Keratinocyte (primary cell): Measurements from ENCODE around the gene PTPRB. TPM values are rescaled to one million over a fixed set of nuclear protein-coding genes. Genes with fewer than 3 reads are reported as not detected.

Source experiments
- DNase-seq: peaks from one replicate; pipeline ENCODE4 v3.0.0-alpha.2; 2011; ENCODE audit warnings: low read depth, missing footprints, low spot score
- FAIRE-seq: peaks from 2 replicates; lab custom pipeline; 2011; peaks lifted over from hg19 to GRCh38; lab: Jason Lieb, UNC
- H2AFZ ChIP-seq: 2 replicates; pipeline ENCODE4 v1.6.0; 2012; ENCODE audit warnings: low read length, control low read depth, inconsistent platforms; ENCODE audit not compliant: control insufficient read depth
- H3K27ac ChIP-seq: 2 replicates; pipeline ENCODE4 v1.5.1; 2011; ENCODE audit warnings: low read length; ENCODE audit not compliant: control insufficient read depth, insufficient read depth
- H3K27me3 ChIP-seq: 3 replicates; pipeline ENCODE4 v1.6.0; 2011; ENCODE audit warnings: low read length; ENCODE audit not compliant: control insufficient read depth, insufficient read depth; ENCODE audit errors: extremely low read depth
- H3K36me3 ChIP-seq, 2 experiments: 2 replicates in 1 of 2; 3 replicates in 1 of 2; pipeline ENCODE4 v1.5.1; 2011; ENCODE audit warnings: low read length in 2 of 2, mild to moderate bottlenecking in 1 of 2; ENCODE audit not compliant: control insufficient read depth in 2 of 2, insufficient read depth in 2 of 2; ENCODE audit errors: extremely low read depth in 1 of 2
- H3K4me1 ChIP-seq: 3 replicates; pipeline ENCODE4 v1.5.1; 2011; ENCODE audit warnings: low read length; ENCODE audit not compliant: control insufficient read depth, insufficient read depth; ENCODE audit errors: extremely low read depth
- H3K4me2 ChIP-seq: 3 replicates; pipeline ENCODE4 v1.6.0; 2011; ENCODE audit warnings: low read depth, low read length; ENCODE audit not compliant: control insufficient read depth, insufficient read depth; ENCODE audit errors: extremely low read depth
- H3K4me3 ChIP-seq, 3 experiments: fragments of 200-600 bp in 1 of 3; sonication (generic) in 1 of 3; 2 replicates in 2 of 3; 3 replicates in 1 of 3; pipeline ENCODE4 v1.5.1; 2011 to 2016; ENCODE audit warnings: low read length in 3 of 3, mild to moderate bottlenecking in 3 of 3, control low read depth in 2 of 3, inconsistent platforms in 1 of 3, low read depth in 1 of 3, mixed read lengths in 1 of 3, mixed run types in 1 of 3, moderate library complexity in 1 of 3; ENCODE audit not compliant: control insufficient read depth in 2 of 3, insufficient read depth in 2 of 3; ENCODE audit errors: extremely low read depth in 1 of 3
- H3K79me2 ChIP-seq: 2 replicates; pipeline ENCODE4 v1.6.0; 2012; ENCODE audit warnings: low read length; ENCODE audit not compliant: control insufficient read depth, insufficient read depth
- H3K9ac ChIP-seq: 3 replicates; pipeline ENCODE4 v1.6.0; 2011; ENCODE audit warnings: low read length; ENCODE audit not compliant: control insufficient read depth, insufficient read depth; ENCODE audit errors: extremely low read depth
- H3K9me1 ChIP-seq: 3 replicates; pipeline ENCODE4 v1.6.0; 2011; ENCODE audit warnings: low read length; ENCODE audit not compliant: control insufficient read depth, insufficient read depth; ENCODE audit errors: extremely low read depth
- H3K9me3 ChIP-seq: 2 replicates; pipeline ENCODE4 v1.5.1; 2012; ENCODE audit warnings: low read depth, low read length; ENCODE audit not compliant: control insufficient read depth
- H4K20me1 ChIP-seq: 3 replicates; pipeline ENCODE4 v1.6.0; 2011; ENCODE audit warnings: low read length; ENCODE audit not compliant: control insufficient read depth, insufficient read depth; ENCODE audit errors: extremely low read depth
- CTCF ChIP-seq, 3 experiments: IDR thresholded peaks in 1 of 3; conservative IDR thresholded peaks in 1 of 3; optimal IDR thresholded peaks in 1 of 3; 2 replicates in 2 of 3; 3 replicates in 1 of 3; pipeline versions ENCODE3 to v1.5.1; 2011; ENCODE audit warnings: low read length in 3 of 3, mild to moderate bottlenecking in 3 of 3, moderate library complexity in 2 of 3, control low read depth in 1 of 3, inconsistent platforms in 1 of 3; ENCODE audit not compliant: insufficient read depth in 2 of 3; ENCODE audit errors: extremely low read depth in 1 of 3
- EZH2 ChIP-seq: IDR thresholded peaks from one replicate; pipeline ENCODE4 v1.6.1; 2012; ENCODE audit warnings: inconsistent platforms, mild to moderate bottlenecking, low read length, moderate library complexity
- dilution Hi-C: fragments of 300-500 bp; cut with MboI; formaldehyde crosslinking; loops from one replicate; pipeline ENCODE4 v1.7.0; 2020; ENCODE audit warnings: low sequenced_read_pairs; ENCODE audit not compliant: extremely low pct_ligation_motif_present
- polyA plus RNA-seq, 5 experiments: library from polyadenylated mRNA; depleted of rRNA in 3 of 5; stranded (reverse) in 3 of 5; stranded (forward) in 1 of 5; unstranded in 1 of 5; fragments of >200 nt; gene quantifications; 1 replicate in 1 of 5; 2 replicates in 3 of 5; 3 replicates in 1 of 5; pipeline versions ENCODE4 v1.2.1 to v1.2.3, GENCODE V29; 2011 to 2012; ENCODE audit warnings: missing spikeins in 2 of 5, low read depth in 1 of 5, low replicate concordance in 1 of 5

The PTPRB gene
- polyA plus RNA-seq, 1 donor (not counting 4 experiments of a cell fraction or from before 2014, with no cell fraction given) = 0.46 TPM

GRCh38 chr12:70661466-70662161, 24.4 kb upstream of the PTPRB start:
- Histone ChIP-seq H3K4me2 (peak overlapping the region; percentile 71), H3K27me3 (no peaks in the 10 kb centered on the region), H3K79me2 (no peaks in the 10 kb centered on the region), H3K36me3 (no peaks in the 10 kb centered on the region), H2AFZ (peak overlapping the region; percentile 12), H4K20me1 (no peaks in the 10 kb centered on the region), H3K4me3 (peak overlapping the region in 2 of 3 experiments; percentile 14 to 15), H3K4me1 (peaks cover 20% of the 10 kb centered on the region), H3K27ac (peak overlapping the region; percentile 92), H3K9me1 (no peaks in the 10 kb centered on the region), H3K9ac (peak overlapping the region; percentile 70), H3K9me3 (no peaks in the 10 kb centered on the region)
- dilution Hi-C loops = no loop called here
- DNase-seq (peak; percentile 54), FAIRE-seq (peak; percentile 77)
- TF ChIP-seq EZH2 = no peak
- TF ChIP-seq CTCF (optimal IDR thresholded peaks at IDR 0.05 in 1 of 3, IDR thresholded peaks at IDR 0.05 in 1 of 3, conservative IDR thresholded peaks at IDR 0.05 in 1 of 3; ENCODE audit: extremely low read depth in 1 of 3, insufficient read depth in 2 of 3, low read length in 3 of 3) = no peak

GRCh38 chr12:70660620-70661219, 23.5 kb upstream of the PTPRB start:
- TF ChIP-seq CTCF (optimal IDR thresholded peaks at IDR 0.05 in 1 of 3, IDR thresholded peaks at IDR 0.05 in 1 of 3, conservative IDR thresholded peaks at IDR 0.05 in 1 of 3; ENCODE audit: extremely low read depth in 1 of 3, insufficient read depth in 2 of 3, low read length in 3 of 3) (no peak), EZH2 (no peak)
- Histone ChIP-seq H3K4me2 (peak overlapping the region; percentile 71), H3K79me2 (no peaks in the 10 kb centered on the region), H3K9me1 (no peaks in the 10 kb centered on the region), H4K20me1 (no peaks in the 10 kb centered on the region), H3K9me3 (no peaks in the 10 kb centered on the region), H3K4me1 (peaks cover 20% of the 10 kb centered on the region), H3K27me3 (no peaks in the 10 kb centered on the region), H2AFZ (peak overlapping the region; percentile 61), H3K27ac (peak overlapping the region; percentile 92), H3K36me3 (no peaks in the 10 kb centered on the region), H3K4me3 (peak overlapping the region in 1 of 3 experiments; percentile 36), H3K9ac (peak overlapping the region; percentile 70)
- DNase-seq (peak; percentile 78), FAIRE-seq (peak; percentile 89)
- dilution Hi-C loops = no loop called here
